Gastrocnemius medialis (tissue), 4 donors: ENCODE results near the gene SUDS3.

Source experiments
- POLR2A ChIP-seq, 2 donors: fragments of 450-650 bp; IDR thresholded peaks; one replicate each; pipeline ENCODE4 v1.6.1; 2017; ENCODE audit warnings: antibody characterized with exemption in 2 of 2, mild to moderate bottlenecking in 2 of 2, moderate library complexity in 2 of 2
- TF ChIP-seq, protein P1 (sequence below), 5 experiments: fragments of 450-650 bp in 3 of 5; fragments of 200-600 bp in 2 of 5; sonication (generic) in 2 of 5; IDR thresholded peaks in 4 of 5; conservative IDR thresholded peaks in 1 of 5; 1 replicate in 4 of 5; 2 replicates in 1 of 5; pipeline ENCODE4 v1.5.1; 2016 to 2019; ENCODE audit warnings: antibody characterized with exemption in 5 of 5, mild to moderate bottlenecking in 3 of 5, moderate library complexity in 3 of 5

- no peak for TF ChIP-seq POLR2A (IDR thresholded peaks at IDR 0.05)
- TF ChIP-seq, protein P1, sequence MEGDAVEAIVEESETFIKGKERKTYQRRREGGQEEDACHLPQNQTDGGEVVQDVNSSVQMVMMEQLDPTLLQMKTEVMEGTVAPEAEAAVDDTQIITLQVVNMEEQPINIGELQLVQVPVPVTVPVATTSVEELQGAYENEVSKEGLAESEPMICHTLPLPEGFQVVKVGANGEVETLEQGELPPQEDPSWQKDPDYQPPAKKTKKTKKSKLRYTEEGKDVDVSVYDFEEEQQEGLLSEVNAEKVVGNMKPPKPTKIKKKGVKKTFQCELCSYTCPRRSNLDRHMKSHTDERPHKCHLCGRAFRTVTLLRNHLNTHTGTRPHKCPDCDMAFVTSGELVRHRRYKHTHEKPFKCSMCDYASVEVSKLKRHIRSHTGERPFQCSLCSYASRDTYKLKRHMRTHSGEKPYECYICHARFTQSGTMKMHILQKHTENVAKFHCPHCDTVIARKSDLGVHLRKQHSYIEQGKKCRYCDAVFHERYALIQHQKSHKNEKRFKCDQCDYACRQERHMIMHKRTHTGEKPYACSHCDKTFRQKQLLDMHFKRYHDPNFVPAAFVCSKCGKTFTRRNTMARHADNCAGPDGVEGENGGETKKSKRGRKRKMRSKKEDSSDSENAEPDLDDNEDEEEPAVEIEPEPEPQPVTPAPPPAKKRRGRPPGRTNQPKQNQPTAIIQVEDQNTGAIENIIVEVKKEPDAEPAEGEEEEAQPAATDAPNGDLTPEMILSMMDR (IDR thresholded peaks at IDR 0.05 in 4 of 5, conservative IDR thresholded peaks at IDR 0.05 in 1 of 5): no peak
Observed at GRCh38 chr12:118391836-118392235, 15.5 kb downstream of the SUDS3 start.
